GM12874 (cell line): Measurements from ENCODE around the gene EFCAB8.

ENCODE experiments used
- TF ChIP-seq, protein P1 (sequence below): IDR thresholded peaks from 2 replicates; pipeline ENCODE4 v1.5.1; 2011; ENCODE audit warnings: low read depth, mild to moderate bottlenecking, control low read depth, low read length, moderate library complexity; ENCODE audit not compliant: insufficient read depth

Gene EFCAB8

DNA sequence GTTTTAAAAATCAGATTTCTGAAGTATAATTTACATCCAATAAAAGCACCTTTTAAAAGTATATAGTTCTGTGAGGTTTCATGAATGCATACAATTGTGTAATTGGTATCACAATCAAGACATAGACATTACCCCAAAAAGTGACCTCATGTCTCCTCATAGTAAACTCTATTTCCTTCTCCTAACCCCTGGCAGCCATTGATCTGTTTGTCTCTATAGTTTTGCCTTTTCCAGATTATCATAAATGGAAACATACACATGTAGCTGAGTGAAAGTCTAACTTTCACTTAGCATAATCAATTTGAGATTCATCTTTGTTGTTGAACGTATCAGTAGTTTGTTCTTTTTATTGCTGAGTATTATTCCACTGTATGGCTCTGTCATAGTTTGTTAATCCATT, 87.9 kb downstream of the EFCAB8 start:
- TF ChIP-seq, protein P1, sequence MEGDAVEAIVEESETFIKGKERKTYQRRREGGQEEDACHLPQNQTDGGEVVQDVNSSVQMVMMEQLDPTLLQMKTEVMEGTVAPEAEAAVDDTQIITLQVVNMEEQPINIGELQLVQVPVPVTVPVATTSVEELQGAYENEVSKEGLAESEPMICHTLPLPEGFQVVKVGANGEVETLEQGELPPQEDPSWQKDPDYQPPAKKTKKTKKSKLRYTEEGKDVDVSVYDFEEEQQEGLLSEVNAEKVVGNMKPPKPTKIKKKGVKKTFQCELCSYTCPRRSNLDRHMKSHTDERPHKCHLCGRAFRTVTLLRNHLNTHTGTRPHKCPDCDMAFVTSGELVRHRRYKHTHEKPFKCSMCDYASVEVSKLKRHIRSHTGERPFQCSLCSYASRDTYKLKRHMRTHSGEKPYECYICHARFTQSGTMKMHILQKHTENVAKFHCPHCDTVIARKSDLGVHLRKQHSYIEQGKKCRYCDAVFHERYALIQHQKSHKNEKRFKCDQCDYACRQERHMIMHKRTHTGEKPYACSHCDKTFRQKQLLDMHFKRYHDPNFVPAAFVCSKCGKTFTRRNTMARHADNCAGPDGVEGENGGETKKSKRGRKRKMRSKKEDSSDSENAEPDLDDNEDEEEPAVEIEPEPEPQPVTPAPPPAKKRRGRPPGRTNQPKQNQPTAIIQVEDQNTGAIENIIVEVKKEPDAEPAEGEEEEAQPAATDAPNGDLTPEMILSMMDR = no peak

DNA sequence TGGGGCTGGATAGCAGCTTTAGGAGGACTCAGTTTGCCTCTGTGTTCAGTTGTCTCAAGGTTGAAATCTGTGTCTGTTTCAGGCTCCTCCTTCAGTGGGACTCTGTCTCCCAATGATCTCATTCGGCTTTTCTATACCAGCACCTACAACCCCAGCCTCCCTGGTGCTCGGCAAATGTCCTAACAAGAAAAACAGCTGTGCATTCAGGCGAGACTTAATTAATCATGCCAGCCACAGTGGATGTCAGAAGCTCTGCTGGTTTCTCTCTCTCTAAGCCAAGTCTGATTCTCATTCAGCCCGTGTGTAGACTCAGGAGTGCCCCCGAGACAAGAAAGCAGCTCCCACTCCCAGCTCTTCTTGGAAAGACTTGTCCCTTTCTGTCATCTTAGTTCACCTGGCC, 98.7 kb downstream of the EFCAB8 start:
- TF ChIP-seq, protein P1 = no peak

DNA sequence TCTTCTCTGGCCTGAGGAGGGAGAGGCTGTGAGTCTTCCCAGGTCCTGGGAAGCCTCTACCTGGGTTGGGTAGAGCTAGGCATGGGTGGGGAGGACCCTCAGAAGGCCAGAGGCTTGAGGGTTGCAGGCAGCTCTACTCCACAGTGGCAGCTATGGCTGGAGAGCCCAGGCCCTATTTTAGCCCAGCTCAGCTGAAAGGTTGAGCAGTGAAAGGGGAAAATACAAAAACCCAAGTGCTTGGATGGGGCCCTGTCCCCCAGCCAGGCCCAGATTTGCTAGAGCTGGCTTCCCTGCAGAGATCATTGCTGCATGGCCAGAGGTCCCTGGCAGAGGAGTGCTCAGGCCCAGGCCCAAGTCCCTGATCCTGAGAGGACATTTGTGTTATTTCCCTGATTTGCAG, 99.9 kb downstream of the EFCAB8 start:
- TF ChIP-seq, protein P1 = no peak

DNA sequence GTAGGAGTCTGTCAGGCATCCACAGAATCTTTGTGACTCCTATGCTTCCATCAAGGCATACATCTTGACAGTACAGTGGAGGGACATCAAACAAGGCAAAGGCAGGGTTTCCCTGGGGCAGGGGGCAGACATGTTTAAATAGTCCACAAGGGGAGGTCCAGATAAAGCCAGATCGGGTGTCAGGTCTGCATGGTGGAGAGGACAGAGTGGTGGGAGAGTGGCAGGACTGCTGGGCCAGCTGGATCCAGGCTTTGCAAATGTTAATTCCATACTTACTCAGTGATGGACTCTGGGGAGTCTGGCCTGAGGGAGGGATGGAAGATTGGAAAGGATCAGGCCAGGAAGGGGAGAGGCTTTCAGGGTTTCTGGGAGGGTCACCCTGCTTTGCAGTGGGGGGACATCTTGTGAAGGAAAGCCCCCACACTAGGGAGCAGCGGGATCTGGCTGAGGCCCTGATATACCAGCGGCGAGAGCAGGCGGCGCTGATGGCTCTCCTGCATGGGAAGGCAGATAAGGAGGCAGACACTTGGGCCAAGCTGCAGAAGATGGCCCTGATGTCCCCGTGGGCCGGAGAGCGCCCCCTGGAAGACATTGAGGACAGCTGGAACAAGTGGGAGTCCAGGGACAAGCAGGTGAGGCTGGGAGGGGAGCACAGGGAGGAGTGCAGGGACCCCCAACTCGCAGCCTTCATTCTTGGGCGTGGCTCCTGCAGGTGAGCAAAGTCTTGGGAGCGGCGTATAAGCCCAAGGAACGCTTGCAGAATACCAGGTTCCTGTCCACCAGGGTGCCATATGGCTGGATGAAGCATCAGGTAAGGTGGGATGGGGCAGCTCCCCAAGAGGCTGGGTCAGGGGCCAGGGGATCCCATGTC, 100.9 kb downstream of the EFCAB8 start:
- TF ChIP-seq, protein P1 = no peak

DNA sequence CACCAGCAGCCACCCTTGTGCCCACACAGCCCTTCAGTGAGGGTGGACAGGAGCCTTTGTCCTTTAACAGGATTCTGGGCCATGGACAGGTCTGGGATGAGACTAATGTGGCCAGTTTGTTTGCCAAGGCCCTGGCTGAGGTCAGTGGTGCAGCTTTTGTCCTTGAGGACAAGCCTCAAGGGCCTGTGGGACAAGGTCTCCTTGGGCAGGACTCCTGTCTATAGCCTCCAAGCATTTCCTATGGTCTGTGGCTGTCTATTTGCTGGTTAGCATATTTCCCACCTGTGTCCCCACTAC, 101.4 kb downstream of the EFCAB8 start:
- TF ChIP-seq, protein P1 = no peak

DNA sequence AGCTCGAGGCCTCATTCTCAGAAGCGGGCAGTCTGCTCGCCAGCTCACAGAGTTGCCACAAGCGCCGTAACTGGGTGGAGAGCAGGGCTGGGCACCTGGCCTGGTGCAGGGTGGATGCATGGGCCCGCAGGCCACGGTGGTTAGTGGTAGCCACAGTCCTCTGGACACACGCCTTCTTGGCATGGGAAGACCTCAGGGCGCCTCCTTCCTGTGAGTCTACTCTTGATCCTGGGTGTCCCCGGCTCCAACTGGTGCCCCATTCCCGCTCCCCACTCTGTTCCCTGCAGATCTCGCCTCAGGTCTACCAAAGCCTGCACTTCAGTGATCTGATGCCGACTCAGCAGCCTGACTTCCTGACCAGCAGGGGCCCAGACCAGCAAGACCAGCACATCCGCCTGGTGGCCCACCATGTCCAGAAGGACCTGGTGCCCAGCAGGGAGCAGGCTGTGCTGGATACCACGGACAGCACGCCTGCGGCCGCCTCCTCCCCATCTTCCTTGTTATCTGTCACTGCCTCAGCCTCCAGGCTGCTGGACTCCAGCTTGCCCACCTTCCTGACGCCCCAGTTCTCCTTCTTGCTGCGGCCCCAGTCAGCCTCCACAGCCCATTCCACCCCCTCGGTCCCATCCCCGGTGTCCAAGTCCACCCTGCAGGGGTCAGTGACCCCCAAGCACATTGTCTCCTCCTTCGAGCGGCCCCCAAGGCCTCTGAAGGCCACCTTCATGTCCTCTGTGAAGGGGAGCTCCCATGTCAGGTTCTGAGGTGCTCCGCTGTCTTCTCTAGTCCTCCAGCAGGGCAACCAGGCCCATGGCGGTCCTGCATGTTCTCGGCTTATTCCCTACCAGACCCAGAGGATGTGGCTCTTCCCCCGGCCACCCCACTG, 102.4 kb downstream of the EFCAB8 start:
- TF ChIP-seq, protein P1 = no peak

DNA sequence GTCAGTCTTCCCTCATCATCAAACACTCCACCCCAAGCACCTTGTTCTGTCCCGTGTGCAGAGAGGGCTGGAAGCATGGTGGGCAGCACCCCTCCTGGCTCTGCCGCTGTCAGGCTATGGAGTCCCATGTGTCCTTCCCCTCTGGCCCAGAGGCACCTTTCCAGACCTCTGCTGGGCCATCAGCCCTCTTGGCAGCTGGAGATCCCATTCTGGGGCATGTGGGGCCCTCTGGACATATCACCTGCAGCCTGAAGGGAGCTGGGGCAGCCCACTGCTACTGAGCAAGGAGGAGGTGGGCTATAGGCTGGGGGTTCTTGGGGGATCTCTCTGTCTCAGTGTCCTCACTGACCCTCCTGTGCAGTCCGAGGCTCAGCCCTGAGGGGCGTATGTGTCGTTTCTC, 103.3 kb downstream of the EFCAB8 start:
- TF ChIP-seq, protein P1 = no peak
